HG03064 (cell line): Measurements from ENCODE around the gene PPP1R13B.
"Not testable (repeated sequence)": the region's sequence is repeated elsewhere in the genome, so short reads cannot be mapped to it uniquely, and the experiment has no call there.

ENCODE experiments used
- ATAC-seq: cut with Tn5 transposase; IDR thresholded peaks from one replicate; pipeline ENCODE4 v1.9.1; 2021; ENCODE audit warnings: low read depth; ENCODE audit not compliant: unreplicated experiment

PPP1R13B gene, protein sequence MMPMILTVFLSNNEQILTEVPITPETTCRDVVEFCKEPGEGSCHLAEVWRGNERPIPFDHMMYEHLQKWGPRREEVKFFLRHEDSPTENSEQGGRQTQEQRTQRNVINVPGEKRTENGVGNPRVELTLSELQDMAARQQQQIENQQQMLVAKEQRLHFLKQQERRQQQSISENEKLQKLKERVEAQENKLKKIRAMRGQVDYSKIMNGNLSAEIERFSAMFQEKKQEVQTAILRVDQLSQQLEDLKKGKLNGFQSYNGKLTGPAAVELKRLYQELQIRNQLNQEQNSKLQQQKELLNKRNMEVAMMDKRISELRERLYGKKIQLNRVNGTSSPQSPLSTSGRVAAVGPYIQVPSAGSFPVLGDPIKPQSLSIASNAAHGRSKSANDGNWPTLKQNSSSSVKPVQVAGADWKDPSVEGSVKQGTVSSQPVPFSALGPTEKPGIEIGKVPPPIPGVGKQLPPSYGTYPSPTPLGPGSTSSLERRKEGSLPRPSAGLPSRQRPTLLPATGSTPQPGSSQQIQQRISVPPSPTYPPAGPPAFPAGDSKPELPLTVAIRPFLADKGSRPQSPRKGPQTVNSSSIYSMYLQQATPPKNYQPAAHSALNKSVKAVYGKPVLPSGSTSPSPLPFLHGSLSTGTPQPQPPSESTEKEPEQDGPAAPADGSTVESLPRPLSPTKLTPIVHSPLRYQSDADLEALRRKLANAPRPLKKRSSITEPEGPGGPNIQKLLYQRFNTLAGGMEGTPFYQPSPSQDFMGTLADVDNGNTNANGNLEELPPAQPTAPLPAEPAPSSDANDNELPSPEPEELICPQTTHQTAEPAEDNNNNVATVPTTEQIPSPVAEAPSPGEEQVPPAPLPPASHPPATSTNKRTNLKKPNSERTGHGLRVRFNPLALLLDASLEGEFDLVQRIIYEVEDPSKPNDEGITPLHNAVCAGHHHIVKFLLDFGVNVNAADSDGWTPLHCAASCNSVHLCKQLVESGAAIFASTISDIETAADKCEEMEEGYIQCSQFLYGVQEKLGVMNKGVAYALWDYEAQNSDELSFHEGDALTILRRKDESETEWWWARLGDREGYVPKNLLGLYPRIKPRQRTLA

DNA sequence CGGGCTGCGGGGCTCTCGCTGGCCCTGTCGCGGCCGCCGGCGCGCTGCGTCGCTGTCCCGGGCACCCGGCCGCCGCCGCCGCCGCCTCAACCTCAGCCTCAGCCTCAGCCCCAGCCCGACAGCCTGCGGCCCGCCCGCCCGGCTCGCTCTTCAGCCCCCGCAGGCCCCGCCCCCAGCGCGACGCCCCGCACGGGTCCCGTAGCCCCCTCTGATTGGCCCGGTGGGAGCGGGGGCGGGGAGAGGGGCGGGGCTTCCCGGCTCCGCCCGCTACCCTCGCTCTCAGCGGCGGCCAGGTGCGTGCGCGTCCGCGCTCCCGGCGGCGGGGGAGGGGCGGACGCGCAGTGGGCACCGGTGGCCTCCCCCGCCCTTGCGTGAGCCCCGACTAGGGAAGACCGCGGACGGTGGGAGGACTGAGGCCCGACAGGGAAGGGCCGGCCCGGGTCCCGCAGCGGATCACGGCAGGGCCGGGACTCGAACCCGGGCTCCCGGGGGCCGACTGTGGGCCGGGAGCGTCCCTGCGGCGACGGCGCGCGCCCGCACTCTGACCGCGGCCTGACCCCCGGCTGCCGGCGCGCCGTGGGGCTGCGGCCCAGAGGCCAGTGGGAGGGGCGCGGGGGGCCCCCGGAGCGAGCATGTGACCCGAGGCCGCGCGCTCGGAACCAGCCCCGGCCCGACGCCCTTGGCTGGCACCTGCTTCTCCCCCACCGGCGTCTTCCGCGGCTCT is at the start of gene PPP1R13B:
TSS of gene PPP1R13B (minus strand) at position 125 of the 724 bp plus-strand sequence. CDS start 268 bp downstream, outside the sequence.
- ATAC-seq = peak; percentile 66

DNA sequence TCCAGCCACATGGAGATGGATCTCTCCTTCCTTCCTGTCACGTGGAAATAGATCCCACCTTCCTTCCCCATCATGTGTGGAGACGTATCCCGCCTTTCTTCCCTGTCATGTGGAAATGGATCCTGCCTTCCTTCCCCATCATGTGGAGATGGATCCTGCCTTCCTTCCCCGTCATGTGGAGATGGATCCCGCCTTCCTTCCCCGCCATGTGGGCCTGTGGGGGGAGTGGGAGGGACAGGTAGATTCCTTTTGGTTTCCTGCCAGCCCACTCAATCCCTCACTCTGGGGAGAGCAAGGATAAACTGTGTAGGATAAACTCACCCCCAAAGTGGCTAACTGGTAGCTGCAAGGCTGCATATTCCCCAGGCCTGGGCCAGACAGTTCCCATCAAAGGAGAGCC is 49.2 kb upstream of the PPP1R13B start:
- ATAC-seq = no peak

GRCh38 chr14:103894723-103895059 is 47.3 kb upstream of the PPP1R13B start:
- ATAC-seq = no peak

DNA sequence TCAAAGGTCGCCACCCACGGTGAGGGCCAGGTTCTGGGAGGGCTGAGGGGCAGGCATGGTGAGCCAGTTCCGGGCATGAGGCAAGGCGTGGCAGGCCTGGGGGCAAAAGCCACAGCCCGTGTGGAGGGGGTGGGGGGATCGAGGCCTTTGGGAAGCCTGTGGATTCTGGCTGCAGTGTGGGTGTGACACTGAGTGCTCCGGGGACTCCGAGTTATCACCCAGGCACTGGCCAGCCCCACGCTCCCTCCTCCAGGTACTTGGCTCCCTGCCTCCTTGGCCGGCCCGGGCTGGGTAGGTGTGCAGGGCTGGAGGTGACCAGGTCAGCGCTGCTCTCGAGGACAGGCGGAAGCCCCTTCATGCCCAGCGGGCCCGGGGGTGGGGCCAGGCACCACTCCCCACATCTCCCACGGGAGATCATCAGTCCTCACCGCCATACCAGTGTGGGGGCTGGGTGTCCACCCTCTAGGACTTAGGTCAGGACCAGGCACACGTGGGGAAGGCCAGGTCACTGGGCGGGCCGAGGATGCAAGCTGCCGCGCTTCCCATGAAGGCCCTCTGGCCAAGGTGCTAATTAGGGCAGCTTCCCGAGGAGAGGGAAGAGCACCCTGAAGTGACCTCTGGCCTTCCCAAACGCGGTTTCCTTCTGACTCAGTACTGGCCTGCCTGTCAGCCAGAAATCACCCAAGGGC is 46.8 kb upstream of the PPP1R13B start:
- no peak for ATAC-seq

DNA sequence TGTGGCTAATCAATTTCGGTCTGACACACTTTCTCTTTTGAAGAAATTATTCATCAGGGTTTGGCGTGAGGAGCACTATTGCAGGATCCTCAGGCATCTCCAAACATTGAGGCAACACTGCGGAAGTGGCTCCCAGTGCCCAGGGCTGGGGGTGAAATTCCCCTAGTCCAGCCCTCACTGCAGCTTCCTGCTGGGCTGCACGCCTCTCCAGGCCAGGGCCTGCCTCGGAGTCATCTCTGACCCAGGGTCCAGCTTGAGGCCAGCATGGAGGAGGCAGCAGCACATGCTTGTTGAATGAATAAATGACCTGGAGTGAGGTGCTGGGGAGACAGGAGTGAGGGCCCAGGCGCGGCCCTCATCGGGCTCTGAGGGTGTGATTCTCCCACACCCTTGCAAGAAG is 44.9 kb upstream of the PPP1R13B start:
- ATAC-seq = no peak

DNA sequence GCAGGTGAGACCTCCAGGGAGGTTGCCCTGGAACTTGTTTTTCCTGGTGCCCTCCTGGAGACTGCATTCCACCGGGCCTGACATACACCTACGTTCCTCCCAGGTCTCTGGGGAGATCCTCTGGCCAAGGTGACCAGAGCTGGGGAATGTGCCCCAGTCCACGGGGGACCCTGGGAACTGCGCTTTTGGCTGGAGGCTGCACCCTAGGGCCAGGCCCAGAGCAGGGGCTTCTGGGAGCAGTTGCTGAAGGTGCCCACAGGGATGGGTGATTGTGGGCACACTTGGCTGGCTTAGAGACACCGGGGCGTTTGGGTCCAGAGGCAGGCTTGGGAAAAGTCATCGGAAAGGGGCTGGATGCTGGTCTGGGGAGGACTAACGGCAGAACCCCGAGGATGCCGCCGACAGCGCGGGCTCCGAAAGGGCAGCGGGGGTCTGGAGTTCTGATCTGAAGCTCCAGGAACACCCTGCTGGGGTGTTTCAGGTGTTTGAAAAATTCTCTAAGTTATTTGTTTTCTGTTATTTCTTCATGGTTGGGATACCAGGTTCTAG is 44.4 kb upstream of the PPP1R13B start:
- no peak for ATAC-seq

GRCh38 chr14:103890821-103891666 is 43.7 kb upstream of the PPP1R13B start:
- no peak for ATAC-seq

- no peak for ATAC-seq
Measured at GRCh38 chr14:103890052-103890371, 42.6 kb upstream of the PPP1R13B start.

DNA sequence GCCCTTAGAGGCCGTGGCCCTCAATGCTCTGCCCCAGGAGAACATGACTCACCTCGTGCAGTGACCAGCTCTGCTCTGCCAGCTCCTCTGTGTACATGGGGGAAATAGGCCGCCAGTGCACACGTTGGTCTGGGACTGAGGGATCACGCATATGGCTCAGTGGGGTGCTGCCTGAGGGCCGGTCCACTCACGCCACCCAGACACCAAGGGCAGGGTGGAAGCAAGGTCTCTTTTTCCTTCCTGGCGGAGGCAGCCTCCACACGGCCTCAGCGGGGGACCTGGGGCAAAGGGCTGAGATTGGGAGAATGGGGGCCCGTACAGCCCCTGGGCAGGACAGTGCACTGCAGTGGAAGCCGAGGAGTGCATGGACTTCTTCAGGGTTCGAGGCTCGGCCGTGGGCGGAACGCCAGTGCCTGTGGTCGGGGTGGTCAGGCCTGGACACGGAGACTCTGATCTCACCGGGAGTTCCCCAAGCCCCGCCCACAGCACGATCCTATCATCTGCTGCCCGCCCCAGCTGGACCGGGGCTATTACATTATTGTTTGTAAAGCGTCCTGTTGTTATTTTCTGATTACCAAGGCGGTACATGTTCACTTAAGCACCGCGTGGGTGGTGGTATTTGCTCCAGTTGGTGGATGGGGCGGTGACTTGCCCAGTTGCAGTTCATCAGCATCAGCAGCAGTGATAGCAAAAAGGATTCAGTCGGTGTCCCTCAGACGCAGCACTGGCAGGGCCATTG is 42.1 kb upstream of the PPP1R13B start:
- no peak for ATAC-seq

- not testable (repeated sequence) for ATAC-seq
Measured at GRCh38 chr14:103889002-103889312, 41.6 kb upstream of the PPP1R13B start.

DNA sequence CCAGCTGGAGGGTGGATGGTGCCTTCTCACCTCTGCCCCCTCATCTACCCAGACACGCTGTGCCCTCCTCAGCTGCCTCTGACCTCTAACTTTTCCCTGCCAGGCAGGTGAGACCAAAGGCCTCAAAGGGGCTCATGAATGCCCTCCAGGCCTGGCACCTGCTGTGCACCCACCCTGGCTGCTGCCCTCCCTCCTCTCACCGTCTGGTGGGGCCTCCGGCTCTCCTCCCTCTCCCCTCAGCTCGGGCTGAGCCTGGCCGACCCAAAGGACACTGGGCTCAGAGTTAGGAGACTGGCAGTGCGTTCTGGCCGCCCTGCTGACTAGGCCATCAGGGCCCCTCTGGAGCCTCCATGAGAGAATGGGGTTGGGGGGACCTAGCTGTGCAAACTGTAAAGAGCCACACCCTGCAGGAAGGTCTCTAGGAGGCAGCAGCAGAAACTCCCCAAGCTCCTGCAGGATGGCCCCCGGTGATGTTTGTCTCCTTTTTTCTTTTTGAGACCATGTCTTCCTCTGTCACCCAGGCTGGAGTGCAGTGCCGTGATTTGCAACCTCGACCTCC is 40.3 kb upstream of the PPP1R13B start:
- ATAC-seq = no peak

DNA sequence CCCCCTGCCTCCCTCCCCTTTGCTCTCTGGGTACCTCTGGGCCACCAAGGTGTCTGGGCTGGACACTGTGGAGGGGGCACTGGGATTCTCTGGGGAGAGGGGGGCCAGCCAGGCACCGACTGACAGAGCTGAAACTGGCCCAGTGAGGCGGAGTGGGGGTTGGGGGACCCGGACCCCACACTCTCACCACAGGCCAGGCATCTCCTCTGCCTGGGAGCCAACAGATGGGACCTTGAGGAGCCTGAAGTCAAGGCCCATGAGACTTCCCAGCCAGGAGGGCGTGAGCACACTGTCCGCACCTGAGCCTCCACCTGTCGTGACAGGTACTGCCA is 39.8 kb upstream of the PPP1R13B start:
- no peak for ATAC-seq

GRCh38 chr14:103886304-103887169 is 39.2 kb upstream of the PPP1R13B start:
- ATAC-seq = no peak

DNA sequence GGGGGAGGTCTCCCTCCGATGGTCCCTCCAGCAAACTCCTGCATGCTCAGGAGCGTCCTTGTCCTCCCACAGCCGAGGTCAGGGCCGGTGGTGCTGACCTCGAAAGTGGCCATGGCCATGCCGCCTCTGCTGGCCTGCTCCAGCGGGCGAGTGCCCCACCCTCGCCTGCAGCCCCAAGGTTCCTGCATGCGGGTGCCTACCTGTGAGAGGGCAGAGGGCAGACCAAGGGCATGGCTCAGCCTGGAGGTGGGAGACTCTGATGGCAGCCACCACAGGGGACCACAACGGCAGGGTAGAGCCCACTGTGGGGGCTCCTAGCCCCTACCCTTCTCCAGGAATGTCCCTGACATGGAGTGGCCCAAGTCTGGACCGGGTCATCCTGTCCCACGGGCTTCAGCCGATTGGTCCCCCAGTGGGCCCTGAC is 38.1 kb upstream of the PPP1R13B start:
- no peak for ATAC-seq

DNA sequence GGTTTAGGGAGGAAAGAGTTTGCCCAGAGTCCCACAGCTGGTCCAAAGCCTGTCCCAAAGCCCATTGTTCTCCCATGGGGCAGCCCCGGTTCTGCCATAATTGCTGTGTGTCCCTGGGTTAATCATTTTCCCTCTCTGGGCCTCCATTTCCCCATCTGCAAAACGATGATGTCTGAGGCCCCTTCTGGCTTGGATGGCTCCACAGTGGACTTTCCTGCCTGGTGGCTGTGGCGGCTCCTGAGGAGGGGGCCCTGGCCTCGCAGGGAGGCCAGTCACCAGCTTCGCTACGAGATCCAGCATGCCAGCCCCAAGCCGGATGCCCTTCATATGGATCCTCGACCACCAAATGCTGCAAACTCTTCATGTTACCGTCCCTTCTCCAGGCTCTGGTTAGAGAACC is 37.5 kb upstream of the PPP1R13B start:
- no peak for ATAC-seq

DNA sequence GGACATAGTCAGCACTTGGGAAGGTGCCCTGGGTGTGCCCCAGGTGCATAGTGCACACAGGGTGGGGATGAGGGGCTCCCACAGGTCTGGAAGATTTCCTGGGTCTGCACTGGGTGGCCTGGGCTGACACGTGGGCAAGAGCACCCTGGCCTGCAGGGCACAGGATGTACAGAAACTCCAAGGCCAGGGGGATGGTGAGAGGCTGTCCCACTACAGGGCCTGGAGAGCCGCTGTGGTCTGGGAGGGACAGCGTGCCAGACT is 35.8 kb upstream of the PPP1R13B start:
- ATAC-seq = no peak

DNA sequence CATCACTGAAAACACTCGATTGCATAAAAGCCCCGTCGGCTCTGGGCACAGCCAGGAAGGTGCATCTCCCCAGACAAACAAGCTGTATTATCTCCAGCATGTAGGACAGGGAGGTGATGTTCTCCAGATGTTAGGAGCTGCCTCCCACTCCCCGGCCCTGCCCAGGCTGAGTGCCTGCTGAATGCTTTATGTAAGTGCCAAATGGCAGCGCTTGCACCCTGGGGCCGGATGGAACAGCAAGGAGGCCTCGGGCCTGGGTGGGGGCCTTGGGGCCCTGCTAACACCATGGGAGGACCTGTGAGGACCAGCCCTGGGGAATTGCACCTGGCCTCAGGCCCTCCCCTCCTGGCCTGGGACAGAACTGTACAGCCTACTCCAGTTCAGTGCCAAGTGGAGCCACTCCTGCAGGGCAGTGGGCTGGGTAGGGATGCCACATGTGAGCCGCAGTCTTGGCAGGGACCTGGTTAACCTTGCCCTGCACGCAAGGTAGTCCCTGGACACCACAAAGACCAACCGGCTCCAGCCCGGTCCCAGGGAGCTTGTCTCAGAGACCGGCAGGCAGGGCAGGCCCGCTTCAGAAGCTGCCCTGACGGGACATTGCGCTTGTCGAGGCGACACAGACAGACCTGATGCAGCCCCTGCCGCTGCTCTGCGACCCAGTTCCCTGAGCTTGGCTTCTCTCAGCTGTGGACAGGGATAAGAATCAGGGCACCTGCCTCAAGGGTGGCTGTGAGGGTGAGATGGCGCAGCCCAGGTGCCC is 35.3 kb upstream of the PPP1R13B start:
- no peak for ATAC-seq
